Measurements from ENCODE around the gene TMC4. TPM values are rescaled to one million over a fixed set of nuclear protein-coding genes. Genes with fewer than 3 reads are reported as not detected.

TMC4 gene
- total RNA-seq, 1 experiment from 2014 or later, result 13.4 TPM

DNA sequence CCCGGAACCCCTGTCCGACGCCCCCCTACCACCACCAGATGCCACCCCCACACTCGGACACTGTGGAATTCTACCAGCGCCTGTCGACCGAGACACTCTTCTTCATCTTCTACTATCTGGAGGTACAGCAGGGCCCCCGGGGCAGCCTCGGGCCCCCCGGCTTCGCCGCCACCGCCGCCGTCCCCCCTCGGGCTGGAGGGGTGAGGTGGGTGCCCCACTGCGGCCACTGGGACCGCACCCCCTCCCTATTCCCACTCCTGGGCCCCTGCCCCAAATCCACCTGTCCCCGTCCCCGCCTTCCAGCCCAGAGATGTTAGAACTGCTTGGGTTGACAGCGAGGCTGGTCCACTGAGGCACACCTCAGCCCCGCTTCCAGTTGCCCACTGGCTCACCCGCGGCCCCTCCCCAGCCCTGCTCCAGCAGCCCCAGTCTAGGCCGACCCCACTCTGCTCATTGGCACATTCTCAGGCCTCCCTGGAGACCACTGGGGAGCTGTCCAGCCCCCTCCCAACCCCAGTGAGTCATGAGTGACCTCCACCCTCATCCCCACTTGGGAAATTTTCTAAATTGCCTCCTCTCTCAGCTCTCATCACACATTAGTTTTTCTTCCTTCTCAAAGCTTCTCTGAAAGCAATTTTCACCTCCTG lies 20.0 kb downstream of the TMC4 start:
- Histone ChIP-seq H3K36me3 (ENCODE audit: low read depth, low read length) (peaks cover 65% of the 10 kb centered on the region), H3K9me2 (replicated peaks; ENCODE audit: low read length) (no peaks in the 10 kb centered on the region), H3K4me3 (ENCODE audit: low read length) (no peak overlapping the region), H3K4me2 (ENCODE audit: low read length) (no peak overlapping the region), H3F3A (ENCODE audit: low read length, unreplicated experiment) (no peaks in the 10 kb centered on the region), H4K20me1 (ENCODE audit: low read length) (no peaks in the 10 kb centered on the region), H3K9ac (ENCODE audit: low read length) (no peak overlapping the region), H2AFZ (ENCODE audit: low read length) (no peak overlapping the region), H3K27me3 (ENCODE audit: low read length) (no peaks in the 10 kb centered on the region), H3K4me1 (ENCODE audit: insufficient read depth, low read length) (peaks cover under 1% of the 10 kb centered on the region; the same call in 1 of the 2 replicates), H3K9me3 (ENCODE audit: low read length) (no peaks in the 10 kb centered on the region), H3K79me2 (ENCODE audit: low read length) (peaks cover 2% of the 10 kb centered on the region), H3K27ac (ENCODE audit: low read length) (no peak overlapping the region)
- CTCF ChIA-PET, result no interaction called here
- intact Hi-C loops (cut with micrococcal nuclease), result no loop called here
- DNase-seq (no peak), ATAC-seq (no peak)
- POLR2A ChIA-PET (ENCODE audit: unreplicated experiment), result no interaction called here
- BruUV-seq (replicated peaks), result no TSS peak
- TF ChIP-seq CTCF (conservative IDR thresholded peaks at IDR 0.05; ENCODE audit: low read depth, low read length), result no peak
- no peak for TF ChIP-seq EZH2 (IDR thresholded peaks at IDR 0.05; ENCODE audit: low read length, unreplicated experiment)
- no peak for TF ChIP-seq EZH2phosphoT487 (IDR thresholded peaks at IDR 0.05; ENCODE audit: borderline replicate concordance, low read length)

DNA sequence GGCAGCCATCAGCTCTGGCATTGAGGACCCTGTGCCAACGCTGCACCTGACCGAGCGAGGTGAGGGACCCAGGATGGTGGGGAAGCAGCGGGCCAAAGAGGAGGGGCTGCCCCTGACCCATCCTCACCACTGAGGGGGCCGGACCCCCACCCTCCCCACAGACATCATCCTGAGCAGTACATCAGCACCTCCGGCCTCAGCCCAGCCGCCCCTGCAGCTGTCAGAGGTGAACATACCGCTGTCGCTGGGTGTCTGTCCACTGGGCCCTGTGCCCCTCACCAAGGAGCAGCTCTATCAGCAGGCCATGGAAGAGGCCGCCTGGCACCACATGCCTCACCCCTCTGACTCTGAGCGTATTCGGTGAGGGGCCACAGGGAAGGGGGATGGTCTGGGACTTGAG lies 20.7 kb downstream of the TMC4 start:
- TF ChIP-seq EZH2phosphoT487 (IDR thresholded peaks at IDR 0.05; ENCODE audit: borderline replicate concordance, low read length) (no peak), CTCF (conservative IDR thresholded peaks at IDR 0.05; ENCODE audit: low read depth, low read length) (no peak), EZH2 (IDR thresholded peaks at IDR 0.05; ENCODE audit: low read length, unreplicated experiment) (no peak)
- no peak for DNase-seq
- Histone ChIP-seq H3K27ac (ENCODE audit: low read length) (no peak overlapping the region), H3K9me3 (ENCODE audit: low read length) (no peaks in the 10 kb centered on the region), H4K20me1 (ENCODE audit: low read length) (no peaks in the 10 kb centered on the region), H3F3A (ENCODE audit: low read length, unreplicated experiment) (no peaks in the 10 kb centered on the region), H2AFZ (ENCODE audit: low read length) (no peak overlapping the region), H3K27me3 (ENCODE audit: low read length) (no peaks in the 10 kb centered on the region), H3K4me2 (ENCODE audit: low read length) (no peak overlapping the region), H3K36me3 (ENCODE audit: low read depth, low read length) (peaks cover 71% of the 10 kb centered on the region), H3K79me2 (ENCODE audit: low read length) (no peaks in the 10 kb centered on the region), H3K9me2 (replicated peaks; ENCODE audit: low read length) (no peaks in the 10 kb centered on the region), H3K4me3 (ENCODE audit: low read length) (no peak overlapping the region), H3K4me1 (ENCODE audit: insufficient read depth, low read length) (no peaks in the 10 kb centered on the region), H3K9ac (ENCODE audit: low read length) (no peak overlapping the region)
- CTCF ChIA-PET, result no interaction called here
- POLR2A ChIA-PET (ENCODE audit: unreplicated experiment), result no interaction called here
- no peak for ATAC-seq
- BruUV-seq (replicated peaks), result no TSS peak
- intact Hi-C loops (cut with micrococcal nuclease), result no loop called here

DNA sequence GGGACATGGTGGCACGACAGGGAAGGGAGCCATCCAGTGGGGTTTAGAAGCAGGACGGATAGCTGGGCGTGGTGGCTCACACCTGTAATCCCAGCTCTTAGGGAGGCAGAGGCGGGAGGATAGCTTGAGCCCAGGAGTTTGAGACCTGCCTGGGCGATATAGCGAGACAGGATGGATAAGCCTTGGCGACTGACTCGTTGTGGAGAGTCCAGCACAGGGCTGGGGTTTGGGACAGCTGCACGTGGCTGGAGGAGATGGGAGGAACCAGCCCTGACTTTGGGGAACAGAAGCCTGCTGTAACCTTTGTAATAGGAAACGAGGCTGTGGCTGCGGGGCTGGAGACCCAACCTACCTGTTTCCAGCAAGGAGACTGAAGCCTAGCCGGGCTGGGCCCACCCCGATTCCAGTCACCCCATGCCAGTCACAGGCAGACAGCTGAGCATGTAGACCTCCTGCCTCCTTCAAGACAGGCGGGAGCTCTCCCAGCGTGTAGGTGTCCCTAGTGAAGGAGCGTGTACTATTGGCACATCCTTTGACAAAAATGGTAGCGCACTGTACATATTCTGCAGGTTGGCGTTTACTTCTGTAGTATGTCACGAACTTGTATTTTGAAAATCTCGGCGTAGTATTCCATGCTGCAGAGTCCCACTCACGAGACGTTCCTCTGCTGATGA lies 21.5 kb downstream of the TMC4 start:
- Histone ChIP-seq H3K27me3 (ENCODE audit: low read length) (no peaks in the 10 kb centered on the region), H3K4me1 (ENCODE audit: insufficient read depth, low read length) (no peaks in the 10 kb centered on the region), H3K27ac (ENCODE audit: low read length) (no peak overlapping the region), H4K20me1 (ENCODE audit: low read length) (no peaks in the 10 kb centered on the region), H2AFZ (ENCODE audit: low read length) (no peak overlapping the region), H3K9ac (ENCODE audit: low read length) (no peak overlapping the region), H3K4me3 (ENCODE audit: low read length) (no peak overlapping the region), H3K79me2 (ENCODE audit: low read length) (no peaks in the 10 kb centered on the region), H3K9me2 (replicated peaks; ENCODE audit: low read length) (no peaks in the 10 kb centered on the region), H3F3A (ENCODE audit: low read length, unreplicated experiment) (no peaks in the 10 kb centered on the region), H3K9me3 (ENCODE audit: low read length) (no peaks in the 10 kb centered on the region), H3K4me2 (ENCODE audit: low read length) (no peak overlapping the region), H3K36me3 (ENCODE audit: low read depth, low read length) (peaks cover 74% of the 10 kb centered on the region)
- CTCF ChIA-PET, result no interaction called here
- intact Hi-C loops (cut with micrococcal nuclease), result no loop called here
- POLR2A ChIA-PET (ENCODE audit: unreplicated experiment), result no interaction called here
- DNase-seq (no peak), ATAC-seq (no peak)
- BruUV-seq (replicated peaks), result no TSS peak
- TF ChIP-seq EZH2phosphoT487 (IDR thresholded peaks at IDR 0.05; ENCODE audit: borderline replicate concordance, low read length) (no peak), EZH2 (IDR thresholded peaks at IDR 0.05; ENCODE audit: low read length, unreplicated experiment) (no peak), CTCF (conservative IDR thresholded peaks at IDR 0.05; ENCODE audit: low read depth, low read length) (no peak)

All from PC-3 (cell line).